Neural crest cell (in vitro differentiated cells): ENCODE data around the gene RNH1. TPM values are rescaled to one million over a fixed set of nuclear protein-coding genes. Genes with fewer than 3 reads are reported as not detected.

ENCODE experiments used
- DNase-seq: peaks from one replicate; pipeline ENCODE4 v3.0.0; 2021; ENCODE audit warnings: low read depth, mixed read lengths, low spot score
- H3K27ac Mint-ChIP-seq: one replicate; pipeline ENCODE4 v1.8.0; 2021; ENCODE audit warnings: mild to moderate bottlenecking, mixed read lengths; ENCODE audit not compliant: unreplicated experiment
- H3K27me3 Mint-ChIP-seq: 2 replicates; pipeline ENCODE4 v1.8.0; 2021; ENCODE audit warnings: low read depth, mild to moderate bottlenecking, mixed read lengths
- H3K36me3 Mint-ChIP-seq: 2 replicates; pipeline ENCODE4 v1.8.0; 2021; ENCODE audit warnings: low read depth, mild to moderate bottlenecking, mixed read lengths
- H3K4me1 Mint-ChIP-seq: 2 replicates; pipeline ENCODE4 v1.8.0; 2021; ENCODE audit warnings: mixed read lengths
- H3K4me3 Mint-ChIP-seq: one replicate; pipeline ENCODE4 v1.8.0; 2021; ENCODE audit warnings: mild to moderate bottlenecking, mixed read lengths
- H3K9me3 Mint-ChIP-seq: 2 replicates; pipeline ENCODE4 v1.8.0; 2021; ENCODE audit warnings: mixed read lengths
- total RNA-seq: library from RNA; stranded (reverse); gene quantifications from 2 replicates; pipeline ENCODE4 v1.2.1, GENCODE V29; 2021
- TF ChIP-seq, protein P1 (sequence below): fragments of 200-600 bp; sonication (generic); conservative IDR thresholded peaks from 2 replicates; pipeline ENCODE4 v1.5.0; 2021; ENCODE audit warnings: antibody characterized with exemption, mild to moderate bottlenecking

The RNH1 gene
- total RNA-seq, 1 donor from 2014 or later, result 71.1 TPM

- TF ChIP-seq, protein P1, sequence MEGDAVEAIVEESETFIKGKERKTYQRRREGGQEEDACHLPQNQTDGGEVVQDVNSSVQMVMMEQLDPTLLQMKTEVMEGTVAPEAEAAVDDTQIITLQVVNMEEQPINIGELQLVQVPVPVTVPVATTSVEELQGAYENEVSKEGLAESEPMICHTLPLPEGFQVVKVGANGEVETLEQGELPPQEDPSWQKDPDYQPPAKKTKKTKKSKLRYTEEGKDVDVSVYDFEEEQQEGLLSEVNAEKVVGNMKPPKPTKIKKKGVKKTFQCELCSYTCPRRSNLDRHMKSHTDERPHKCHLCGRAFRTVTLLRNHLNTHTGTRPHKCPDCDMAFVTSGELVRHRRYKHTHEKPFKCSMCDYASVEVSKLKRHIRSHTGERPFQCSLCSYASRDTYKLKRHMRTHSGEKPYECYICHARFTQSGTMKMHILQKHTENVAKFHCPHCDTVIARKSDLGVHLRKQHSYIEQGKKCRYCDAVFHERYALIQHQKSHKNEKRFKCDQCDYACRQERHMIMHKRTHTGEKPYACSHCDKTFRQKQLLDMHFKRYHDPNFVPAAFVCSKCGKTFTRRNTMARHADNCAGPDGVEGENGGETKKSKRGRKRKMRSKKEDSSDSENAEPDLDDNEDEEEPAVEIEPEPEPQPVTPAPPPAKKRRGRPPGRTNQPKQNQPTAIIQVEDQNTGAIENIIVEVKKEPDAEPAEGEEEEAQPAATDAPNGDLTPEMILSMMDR, result no peak
- Mint-ChIP-seq H3K36me3 (no peaks in the 10 kb centered on the region), H3K9me3 (no peaks in the 10 kb centered on the region), H3K4me3 (no peak overlapping the region), H3K4me1 (no peaks in the 10 kb centered on the region), H3K27me3 (no peaks in the 10 kb centered on the region), H3K27ac (no peak overlapping the region)
- DNase-seq, result no peak
These were observed 47.4 kb downstream of the RNH1 start for GRCh38 chr11:459511-460220.

GRCh38 chr11:457111-457760 lies 49.8 kb downstream of the RNH1 start:
- no peak overlapping the region for H3K27ac Mint-ChIP-seq
- no peak for DNase-seq
- H3K4me3 Mint-ChIP-seq, result no peak overlapping the region
- H3K9me3 Mint-ChIP-seq, result no peaks in the 10 kb centered on the region
- H3K27me3 Mint-ChIP-seq, result no peaks in the 10 kb centered on the region
- H3K4me1 Mint-ChIP-seq, result no peaks in the 10 kb centered on the region
- TF ChIP-seq, protein P1, result no peak
- no peaks in the 10 kb centered on the region for H3K36me3 Mint-ChIP-seq

DNA sequence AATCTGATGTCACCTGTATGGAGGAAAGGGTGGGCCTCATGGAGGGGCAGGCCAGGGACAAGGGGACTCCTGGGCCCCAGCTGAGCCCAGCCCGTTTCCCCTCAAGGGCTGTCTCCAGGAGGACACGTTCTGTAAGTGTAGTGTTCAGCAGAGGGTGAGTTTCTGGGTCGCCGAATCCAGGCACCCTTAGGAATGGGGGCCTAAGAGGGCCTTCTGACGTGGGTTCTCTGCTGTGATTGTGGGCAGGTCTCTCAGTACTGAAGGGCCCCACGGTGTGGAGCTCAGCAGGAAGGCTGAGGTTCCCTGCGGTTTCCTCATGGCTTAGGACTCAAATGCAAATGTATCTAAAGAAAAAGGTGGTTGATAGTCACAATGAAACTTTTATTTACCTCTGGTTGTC lies 50.5 kb downstream of the RNH1 start:
- no peaks in the 10 kb centered on the region for H3K36me3 Mint-ChIP-seq

DNA sequence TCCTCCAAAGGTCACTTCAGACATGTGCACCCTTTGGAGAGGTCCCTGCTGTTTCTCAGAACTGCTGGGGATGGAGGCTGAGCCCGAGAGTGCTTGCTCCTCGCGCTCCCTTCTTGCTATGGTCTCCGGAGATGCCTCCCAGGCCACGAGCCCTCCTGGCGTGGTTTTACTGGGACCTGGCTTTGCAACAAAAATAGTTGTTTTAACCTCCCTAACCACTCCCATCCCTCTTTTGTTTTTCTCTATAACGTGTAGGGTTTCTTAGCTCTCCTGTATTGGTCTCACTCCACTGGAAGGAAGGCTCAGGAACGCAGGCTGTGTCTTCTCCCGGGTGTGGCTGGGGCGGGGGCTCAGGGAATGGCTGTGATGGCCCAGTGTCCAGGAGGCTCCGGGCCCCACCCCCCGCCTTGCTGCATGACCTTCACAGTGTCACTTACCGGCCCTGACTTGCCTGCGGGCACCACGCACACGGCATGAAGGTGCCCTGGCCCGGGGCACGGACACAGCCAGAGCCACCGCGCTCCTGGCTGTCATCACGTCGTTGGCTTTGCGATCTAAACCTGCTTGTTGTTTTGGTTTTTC lies 51.4 kb downstream of the RNH1 start:
- DNase-seq, result no peak
- H3K27ac Mint-ChIP-seq, result no peak overlapping the region

More for the DNA sequence above, 50.5 kb downstream of the RNH1 start:
- Mint-ChIP-seq H3K4me3 (peak overlapping the region; percentile 6), H3K27ac (no peak overlapping the region), H3K27me3 (no peaks in the 10 kb centered on the region), H3K4me1 (peaks cover 2% of the 10 kb centered on the region), H3K9me3 (no peaks in the 10 kb centered on the region)
- no peak for DNase-seq
- TF ChIP-seq, protein P1, result no peak

GRCh38 chr11:454801-455565 lies 52.1 kb downstream of the RNH1 start:
- peaks cover 12% of the 10 kb centered on the region for H3K4me1 Mint-ChIP-seq
- no peak for DNase-seq
- H3K27me3 Mint-ChIP-seq, result no peaks in the 10 kb centered on the region
- TF ChIP-seq, protein P1, result no peak
- no peaks in the 10 kb centered on the region for H3K9me3 Mint-ChIP-seq
- H3K36me3 Mint-ChIP-seq, result no peaks in the 10 kb centered on the region
- H3K27ac Mint-ChIP-seq, result peak overlapping the region; percentile 62
- H3K4me3 Mint-ChIP-seq, result peak overlapping the region; percentile 82

More for the DNA sequence above, 51.4 kb downstream of the RNH1 start:
- Mint-ChIP-seq H3K4me3 (peak overlapping the region; percentile 82), H3K36me3 (no peaks in the 10 kb centered on the region), H3K27me3 (no peaks in the 10 kb centered on the region), H3K9me3 (no peaks in the 10 kb centered on the region), H3K4me1 (peaks cover 10% of the 10 kb centered on the region)
- TF ChIP-seq, protein P1, result no peak
